ENCODE measurements around the gene DOCK2. TPM values are rescaled to one million over a fixed set of nuclear protein-coding genes. Genes with fewer than 3 reads are reported as not detected.
"Not testable (repeated sequence)": the region's sequence is repeated elsewhere in the genome, so short reads cannot be mapped to it uniquely, and the experiment has no call there.

Gene DOCK2
- polyA plus RNA-seq, 1 donor (not counting 4 experiments of a cell fraction or from before 2014, with no cell fraction given): 0.21 TPM

DNA sequence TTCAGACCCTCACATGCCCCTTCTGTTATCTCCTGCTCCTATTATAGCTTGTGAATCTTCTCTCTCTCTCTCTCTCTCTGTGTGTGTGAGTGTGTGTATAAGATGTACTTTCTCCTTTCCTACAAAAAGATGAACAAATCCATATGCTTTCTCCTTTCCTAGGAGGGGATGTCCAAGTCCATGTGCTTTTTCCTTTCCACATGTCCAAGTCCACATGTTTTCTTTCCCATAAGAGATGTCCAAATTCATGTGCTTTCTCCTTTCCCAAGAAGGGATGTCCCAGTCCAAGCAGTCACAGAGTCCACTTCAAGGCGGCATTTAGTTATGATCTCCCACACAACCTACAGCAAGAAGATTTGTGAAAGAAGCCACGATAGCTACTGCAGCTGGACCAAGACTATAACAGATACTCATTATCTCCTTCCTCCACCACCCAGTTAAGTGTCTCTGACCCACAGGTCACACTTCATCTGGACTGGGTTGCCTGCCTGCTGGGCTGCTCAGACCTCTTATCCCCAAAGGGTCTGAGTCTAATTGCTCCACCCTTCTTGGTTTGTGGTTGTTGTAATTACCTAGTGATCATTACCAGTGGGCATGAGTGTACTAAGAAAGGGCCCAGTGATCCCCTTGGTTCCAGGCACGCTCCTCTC, 450.2 kb downstream of the DOCK2 start:
- Histone ChIP-seq H3K9me3 (ENCODE audit: control insufficient read depth, low read depth, low read length) (no peaks in the 10 kb centered on the region), H3K4me1 (ENCODE audit: control insufficient read depth, extremely low read depth, insufficient read depth, low read length) (no peaks in the 10 kb centered on the region), H3K27me3 (ENCODE audit: control insufficient read depth, extremely low read depth, insufficient read depth, low read length) (no peaks in the 10 kb centered on the region), H3K79me2 (ENCODE audit: control insufficient read depth, insufficient read depth, low read length) (no peaks in the 10 kb centered on the region), H3K4me2 (ENCODE audit: control insufficient read depth, extremely low read depth, insufficient read depth, low read depth, low read length) (no peak overlapping the region), H3K4me3 (ENCODE audit: control insufficient read depth in 2 of 3, extremely low read depth in 1 of 3, insufficient read depth in 2 of 3, low read depth in 1 of 3, low read length in 3 of 3) (no peak overlapping the region), H2AFZ (ENCODE audit: control insufficient read depth, low read length) (no peak overlapping the region), H4K20me1 (ENCODE audit: control insufficient read depth, extremely low read depth, insufficient read depth, low read length) (no peaks in the 10 kb centered on the region), H3K9ac (ENCODE audit: control insufficient read depth, extremely low read depth, insufficient read depth, low read length) (no peak overlapping the region), H3K27ac (ENCODE audit: control insufficient read depth, insufficient read depth, low read length) (no peak overlapping the region), H3K36me3 (ENCODE audit: control insufficient read depth in 2 of 2, extremely low read depth in 1 of 2, insufficient read depth in 2 of 2, low read length in 2 of 2) (no peaks in the 10 kb centered on the region), H3K9me1 (ENCODE audit: control insufficient read depth, extremely low read depth, insufficient read depth, low read length) (no peaks in the 10 kb centered on the region)
- DNase-seq (ENCODE audit: low read depth, low spot score) (no peak), FAIRE-seq (no peak)
- dilution Hi-C loops (cut with MboI; ENCODE audit: extremely low pct_ligation_motif_present, low sequenced_read_pairs): no loop called here
- no peak for TF ChIP-seq EZH2 (IDR thresholded peaks at IDR 0.05; ENCODE audit: low read length)
- TF ChIP-seq, protein P1, sequence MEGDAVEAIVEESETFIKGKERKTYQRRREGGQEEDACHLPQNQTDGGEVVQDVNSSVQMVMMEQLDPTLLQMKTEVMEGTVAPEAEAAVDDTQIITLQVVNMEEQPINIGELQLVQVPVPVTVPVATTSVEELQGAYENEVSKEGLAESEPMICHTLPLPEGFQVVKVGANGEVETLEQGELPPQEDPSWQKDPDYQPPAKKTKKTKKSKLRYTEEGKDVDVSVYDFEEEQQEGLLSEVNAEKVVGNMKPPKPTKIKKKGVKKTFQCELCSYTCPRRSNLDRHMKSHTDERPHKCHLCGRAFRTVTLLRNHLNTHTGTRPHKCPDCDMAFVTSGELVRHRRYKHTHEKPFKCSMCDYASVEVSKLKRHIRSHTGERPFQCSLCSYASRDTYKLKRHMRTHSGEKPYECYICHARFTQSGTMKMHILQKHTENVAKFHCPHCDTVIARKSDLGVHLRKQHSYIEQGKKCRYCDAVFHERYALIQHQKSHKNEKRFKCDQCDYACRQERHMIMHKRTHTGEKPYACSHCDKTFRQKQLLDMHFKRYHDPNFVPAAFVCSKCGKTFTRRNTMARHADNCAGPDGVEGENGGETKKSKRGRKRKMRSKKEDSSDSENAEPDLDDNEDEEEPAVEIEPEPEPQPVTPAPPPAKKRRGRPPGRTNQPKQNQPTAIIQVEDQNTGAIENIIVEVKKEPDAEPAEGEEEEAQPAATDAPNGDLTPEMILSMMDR (optimal IDR thresholded peaks at IDR 0.05 in 1 of 3, IDR thresholded peaks at IDR 0.05 in 1 of 3, conservative IDR thresholded peaks at IDR 0.05 in 1 of 3; ENCODE audit: extremely low read depth in 1 of 3, insufficient read depth in 2 of 3, low read length in 3 of 3): no peak

GRCh38 chr5:170092455-170093101, 455.5 kb downstream of the DOCK2 start:
- H3K9me3 ChIP-seq (ENCODE audit: control insufficient read depth, low read depth, low read length): no peaks in the 10 kb centered on the region
- no peaks in the 10 kb centered on the region for H3K27me3 ChIP-seq (ENCODE audit: control insufficient read depth, extremely low read depth, insufficient read depth, low read length)
- no peak overlapping the region for H2AFZ ChIP-seq (ENCODE audit: control insufficient read depth, low read length)
- no peaks in the 10 kb centered on the region for H3K36me3 ChIP-seq (ENCODE audit: control insufficient read depth in 2 of 2, extremely low read depth in 1 of 2, insufficient read depth in 2 of 2, low read length in 2 of 2)
- H4K20me1 ChIP-seq (ENCODE audit: control insufficient read depth, extremely low read depth, insufficient read depth, low read length): no peaks in the 10 kb centered on the region
- dilution Hi-C loops (cut with MboI; ENCODE audit: extremely low pct_ligation_motif_present, low sequenced_read_pairs): no loop called here
- TF ChIP-seq EZH2 (IDR thresholded peaks at IDR 0.05; ENCODE audit: low read length): no peak
- TF ChIP-seq, protein P1 (optimal IDR thresholded peaks at IDR 0.05 in 1 of 3, IDR thresholded peaks at IDR 0.05 in 1 of 3, conservative IDR thresholded peaks at IDR 0.05 in 1 of 3; ENCODE audit: extremely low read depth in 1 of 3, insufficient read depth in 2 of 3, low read length in 3 of 3): no peak
- no peaks in the 10 kb centered on the region for H3K9me1 ChIP-seq (ENCODE audit: control insufficient read depth, extremely low read depth, insufficient read depth, low read length)
- H3K27ac ChIP-seq (ENCODE audit: control insufficient read depth, insufficient read depth, low read length): no peak overlapping the region
- no peaks in the 10 kb centered on the region for H3K4me1 ChIP-seq (ENCODE audit: control insufficient read depth, extremely low read depth, insufficient read depth, low read length)
- H3K79me2 ChIP-seq (ENCODE audit: control insufficient read depth, insufficient read depth, low read length): no peaks in the 10 kb centered on the region
- FAIRE-seq: no peak
- H3K4me3 ChIP-seq (ENCODE audit: control insufficient read depth in 2 of 3, extremely low read depth in 1 of 3, insufficient read depth in 2 of 3, low read depth in 1 of 3, low read length in 3 of 3): no peak overlapping the region
- no peak for DNase-seq (ENCODE audit: low read depth, low spot score)
- no peak overlapping the region for H3K9ac ChIP-seq (ENCODE audit: control insufficient read depth, extremely low read depth, insufficient read depth, low read length)
- no peak overlapping the region for H3K4me2 ChIP-seq (ENCODE audit: control insufficient read depth, extremely low read depth, insufficient read depth, low read depth, low read length)

GRCh38 chr5:170094329-170094728, 457.3 kb downstream of the DOCK2 start:
- H3K27ac ChIP-seq (ENCODE audit: control insufficient read depth, insufficient read depth, low read length); FAIRE-seq; dilution Hi-C loops (cut with MboI; ENCODE audit: extremely low pct_ligation_motif_present, low sequenced_read_pairs); H3K9ac ChIP-seq (ENCODE audit: control insufficient read depth, extremely low read depth, insufficient read depth, low read length); H3K4me1 ChIP-seq (ENCODE audit: control insufficient read depth, extremely low read depth, insufficient read depth, low read length); H4K20me1 ChIP-seq (ENCODE audit: control insufficient read depth, extremely low read depth, insufficient read depth, low read length); H3K79me2 ChIP-seq (ENCODE audit: control insufficient read depth, insufficient read depth, low read length); H3K27me3 ChIP-seq (ENCODE audit: control insufficient read depth, extremely low read depth, insufficient read depth, low read length); DNase-seq (ENCODE audit: low read depth, low spot score); H3K36me3 ChIP-seq (ENCODE audit: control insufficient read depth in 2 of 2, extremely low read depth in 1 of 2, insufficient read depth in 2 of 2, low read length in 2 of 2); H3K4me3 ChIP-seq (ENCODE audit: control insufficient read depth in 2 of 3, extremely low read depth in 1 of 3, insufficient read depth in 2 of 3, low read depth in 1 of 3, low read length in 3 of 3); H3K9me3 ChIP-seq (ENCODE audit: control insufficient read depth, low read depth, low read length); H2AFZ ChIP-seq (ENCODE audit: control insufficient read depth, low read length); H3K9me1 ChIP-seq (ENCODE audit: control insufficient read depth, extremely low read depth, insufficient read depth, low read length); H3K4me2 ChIP-seq (ENCODE audit: control insufficient read depth, extremely low read depth, insufficient read depth, low read depth, low read length): not testable (repeated sequence)

Data from keratinocyte (primary cell).